GM21576 (cell line): ENCODE results near the gene AP2A2.
"Not testable (repeated sequence)": the region's sequence is repeated elsewhere in the genome, so short reads cannot be mapped to it uniquely, and the experiment has no call there.

Experiments used
- ATAC-seq: cut with Tn5 transposase; IDR thresholded peaks from one replicate; pipeline ENCODE4 v1.9.1; 2021; ENCODE audit warnings: mild to moderate bottlenecking, moderate library complexity; ENCODE audit not compliant: unreplicated experiment

Gene AP2A2

DNA sequence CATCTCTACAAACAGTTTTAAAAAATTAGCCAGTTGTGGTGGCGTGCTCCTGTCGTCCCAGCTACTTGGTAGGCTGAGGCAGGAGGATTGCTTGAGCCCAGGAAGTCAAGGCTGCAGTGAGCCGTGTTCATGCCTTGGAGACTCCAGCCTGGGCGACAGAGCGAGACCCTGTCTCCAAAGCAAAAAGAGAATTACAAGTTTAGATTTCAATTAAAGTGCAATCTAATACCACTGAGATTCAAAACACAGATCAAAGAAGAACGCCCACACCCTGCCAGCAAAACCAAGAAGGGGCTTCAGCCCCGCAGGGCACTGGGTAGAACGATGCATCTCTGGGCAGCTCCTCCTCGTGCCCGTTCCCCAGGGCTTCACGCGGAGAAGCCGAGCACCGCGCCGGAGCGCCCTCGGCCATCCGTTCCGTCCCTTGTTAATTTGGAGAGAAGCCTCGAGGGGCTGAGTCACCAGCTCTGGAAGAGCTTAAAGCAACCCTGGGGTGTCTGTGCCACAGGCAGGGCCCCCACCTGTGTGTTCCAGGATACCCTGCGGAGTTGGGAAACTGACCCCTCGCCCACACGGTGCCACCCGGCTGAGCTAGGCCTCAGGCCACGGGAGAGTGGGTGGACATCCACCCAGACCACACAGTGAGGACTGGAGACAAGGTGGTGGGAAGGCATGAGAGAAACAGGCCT is 47.0 kb downstream of the AP2A2 start:
- ATAC-seq, result no peak

DNA sequence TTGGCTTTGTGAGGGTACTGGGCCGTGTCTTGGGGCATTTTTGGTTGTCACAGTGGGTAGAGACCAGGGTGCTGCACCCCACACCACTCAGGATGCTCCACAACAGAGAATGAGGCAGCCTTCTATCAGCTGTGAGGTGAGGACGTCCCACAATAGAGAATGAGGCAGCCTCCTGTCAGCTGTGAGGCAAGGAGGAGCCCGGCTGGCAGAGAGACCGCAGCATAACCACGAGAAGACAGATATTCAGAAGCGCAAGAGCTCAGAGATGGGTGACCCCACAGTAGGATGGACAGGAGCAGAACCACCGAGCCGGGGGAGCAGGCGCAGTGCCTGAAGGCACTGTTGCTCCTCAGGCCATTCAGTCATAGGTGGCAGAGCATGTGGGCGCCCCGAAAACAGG is 47.6 kb downstream of the AP2A2 start:
- no peak for ATAC-seq

DNA sequence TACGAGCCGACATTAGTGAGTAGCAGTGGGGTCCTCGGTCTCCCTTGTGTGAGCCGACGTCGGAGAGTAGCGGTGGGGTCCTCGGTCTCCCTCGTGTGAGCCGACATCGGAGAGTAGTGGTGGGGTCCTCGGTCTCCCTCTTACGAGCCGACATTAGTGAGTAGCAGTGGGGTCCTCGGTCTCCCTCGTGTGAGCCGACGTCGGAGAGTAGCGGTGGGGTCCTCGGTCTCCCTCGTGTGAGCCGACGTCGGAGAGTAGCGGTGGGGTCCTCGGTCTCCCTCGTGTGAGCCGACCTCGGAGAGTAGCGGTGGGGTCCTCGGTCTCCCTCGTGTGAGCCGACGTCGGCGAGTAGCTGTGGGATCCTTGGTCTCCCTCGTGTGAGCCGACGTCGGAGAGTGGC is 49.7 kb downstream of the AP2A2 start:
- ATAC-seq, result not testable (repeated sequence)

DNA sequence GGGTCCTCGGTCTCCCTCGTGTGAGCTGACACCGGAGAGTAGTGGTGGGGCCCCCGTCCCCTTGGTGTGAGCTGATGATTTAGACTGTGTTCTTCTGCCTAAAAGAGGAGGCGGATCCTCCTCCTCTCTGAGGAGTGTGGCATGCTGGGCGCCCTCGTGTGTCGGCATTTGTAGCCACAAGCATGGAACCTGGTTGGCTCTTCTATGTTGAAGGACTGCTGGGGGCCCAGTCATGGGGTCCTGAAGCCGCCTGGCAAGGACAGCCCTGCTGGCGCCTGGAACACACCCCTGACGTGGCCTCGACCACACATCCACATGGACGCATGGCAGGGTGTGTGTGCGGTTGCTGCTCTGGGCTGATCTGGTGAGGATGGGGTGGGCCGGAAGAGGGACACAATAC is 50.2 kb downstream of the AP2A2 start:
- no peak for ATAC-seq

DNA sequence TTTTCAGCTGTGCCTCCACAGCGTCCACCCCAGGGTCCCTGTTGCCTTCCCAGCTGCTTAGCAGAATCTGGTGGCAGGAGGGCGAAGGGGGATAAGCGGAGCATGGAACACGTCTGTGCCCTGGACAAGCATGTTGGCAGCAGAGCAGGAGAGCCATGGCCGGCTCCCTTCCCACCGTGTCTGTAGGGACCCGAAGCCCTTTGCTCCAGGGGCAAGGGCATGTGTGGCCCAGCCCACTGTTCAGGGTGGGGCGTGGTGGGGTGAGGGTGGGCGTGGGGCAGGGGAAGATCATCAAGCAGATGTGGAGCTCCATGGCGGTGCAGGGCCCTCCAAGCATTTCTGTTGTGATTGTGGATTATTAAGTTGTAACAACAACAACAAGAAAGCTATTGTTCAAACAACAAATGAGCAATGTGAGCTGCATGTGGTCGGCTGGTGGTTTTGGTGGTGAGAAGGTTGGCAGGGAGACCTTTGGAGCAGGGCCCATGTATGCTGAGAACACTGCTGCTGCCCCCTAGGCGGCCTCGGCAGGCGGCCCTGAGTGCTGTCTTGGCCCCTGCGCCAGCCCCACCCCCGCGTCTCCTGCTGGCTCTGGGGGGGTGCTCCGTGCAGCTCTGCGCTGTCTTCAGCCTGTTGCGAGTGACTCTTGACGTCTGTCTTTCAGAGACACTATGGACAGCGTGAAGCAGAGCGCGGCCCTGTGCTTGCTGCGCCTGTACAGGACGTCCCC is 50.9 kb downstream of the AP2A2 start:
- no peak for ATAC-seq

DNA sequence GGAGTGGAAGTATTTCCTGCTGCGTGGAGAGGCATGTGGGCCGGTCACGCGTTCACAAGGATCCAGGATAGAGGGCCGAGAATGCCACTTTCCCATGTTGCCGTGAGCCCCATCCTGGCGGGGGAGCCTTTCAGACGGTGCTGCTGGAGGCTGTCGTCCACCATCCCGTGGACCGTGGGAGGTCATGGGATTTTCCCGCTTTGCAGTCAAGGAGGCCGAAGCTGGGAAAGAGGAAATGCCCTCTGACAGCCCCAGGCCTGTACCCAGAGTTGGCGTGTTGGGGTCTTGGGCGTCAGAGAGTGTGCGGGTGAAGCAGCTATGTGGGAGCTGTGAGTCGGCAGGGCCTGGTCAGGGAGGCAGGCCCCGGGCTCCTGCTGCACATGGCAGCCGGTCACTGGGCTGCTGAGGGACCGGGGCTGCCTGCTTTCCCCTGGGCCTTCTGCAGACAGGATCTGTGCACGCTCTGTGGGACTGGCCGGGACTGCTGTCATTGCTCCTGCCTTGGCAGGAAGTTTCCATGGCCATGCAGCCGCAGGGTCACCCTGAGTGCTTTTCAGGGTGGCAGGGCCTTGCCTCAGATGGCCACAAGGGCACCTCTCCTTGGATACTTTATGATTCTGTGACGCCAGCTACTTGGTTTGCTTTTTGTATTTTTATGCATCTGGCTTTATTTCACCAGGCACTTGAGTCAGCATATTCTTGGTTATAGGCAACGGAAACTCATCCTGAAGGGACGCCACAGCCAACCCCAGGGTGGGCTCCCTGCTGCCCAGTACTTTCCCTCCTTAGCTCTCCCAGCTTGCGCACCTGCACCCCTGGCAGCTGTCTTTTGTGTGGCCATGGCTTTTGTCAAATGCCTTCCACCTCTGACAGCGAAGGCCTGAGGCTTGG is 52.4 kb downstream of the AP2A2 start:
- no peak for ATAC-seq

DNA sequence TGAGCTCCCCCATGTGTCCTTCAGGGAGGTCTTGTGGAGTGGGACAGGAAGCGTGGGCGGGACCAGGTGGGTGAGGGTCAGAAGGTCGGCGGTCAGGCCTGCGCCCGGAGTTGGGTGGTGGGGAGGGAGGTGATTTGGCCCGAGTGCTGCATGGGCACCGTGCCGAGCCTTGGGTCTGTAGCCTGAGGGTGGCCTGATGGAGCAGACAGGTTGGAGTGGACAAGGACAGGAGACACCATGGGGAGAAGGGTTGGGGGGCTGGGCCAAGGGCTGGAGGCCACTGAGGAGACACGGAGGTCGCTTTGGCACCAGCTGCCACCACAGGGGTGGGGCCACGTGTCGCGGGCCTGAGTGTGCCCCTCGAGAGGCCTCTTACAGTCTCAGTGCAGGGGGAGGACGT is 53.1 kb downstream of the AP2A2 start:
- ATAC-seq, result no peak

DNA sequence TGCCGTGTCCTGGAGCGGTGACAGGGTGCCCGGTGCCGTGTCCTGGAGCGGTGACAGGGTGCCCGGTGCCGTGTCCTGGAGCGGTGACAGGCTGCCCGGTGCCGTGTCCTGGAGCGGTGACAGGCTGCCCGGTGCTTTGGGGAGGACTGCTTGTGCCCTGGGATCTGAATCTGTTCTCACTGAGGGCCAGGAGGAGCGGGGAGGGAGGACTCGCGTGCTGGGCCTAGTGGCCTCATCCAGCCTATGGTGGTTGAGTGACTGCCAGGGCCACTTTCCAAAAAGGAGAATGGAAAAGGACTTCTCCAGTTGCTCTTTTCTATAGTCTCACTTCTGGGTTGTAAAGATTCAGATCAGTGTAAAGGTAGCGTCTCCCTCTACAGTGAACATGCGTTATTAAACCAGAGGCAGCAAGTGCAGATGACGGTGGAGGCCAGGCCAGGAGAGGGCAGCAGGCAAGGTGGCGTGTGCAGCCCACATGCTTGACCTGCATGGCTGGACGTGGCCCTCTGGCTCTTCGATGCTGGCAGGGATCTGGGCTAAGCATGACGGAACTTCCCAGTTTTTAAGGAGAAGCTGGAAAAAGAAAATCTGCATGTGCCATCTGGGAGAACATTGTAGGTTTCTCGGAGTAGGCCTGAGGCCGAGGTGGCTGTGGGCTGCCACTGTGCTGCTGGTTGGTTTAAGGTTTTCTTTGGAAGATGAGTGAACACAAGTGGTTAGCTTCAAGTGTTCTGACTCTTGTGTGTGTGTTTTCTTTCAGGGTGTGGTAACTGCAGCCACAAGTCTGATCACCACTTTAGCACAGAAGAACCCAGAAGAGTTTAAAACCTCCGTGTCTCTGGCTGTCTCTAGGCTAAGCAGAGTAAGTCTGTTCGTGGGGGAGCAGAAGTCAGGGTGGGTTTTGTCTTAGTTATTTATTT is 55.0 kb downstream of the AP2A2 start:
- ATAC-seq, result no peak

DNA sequence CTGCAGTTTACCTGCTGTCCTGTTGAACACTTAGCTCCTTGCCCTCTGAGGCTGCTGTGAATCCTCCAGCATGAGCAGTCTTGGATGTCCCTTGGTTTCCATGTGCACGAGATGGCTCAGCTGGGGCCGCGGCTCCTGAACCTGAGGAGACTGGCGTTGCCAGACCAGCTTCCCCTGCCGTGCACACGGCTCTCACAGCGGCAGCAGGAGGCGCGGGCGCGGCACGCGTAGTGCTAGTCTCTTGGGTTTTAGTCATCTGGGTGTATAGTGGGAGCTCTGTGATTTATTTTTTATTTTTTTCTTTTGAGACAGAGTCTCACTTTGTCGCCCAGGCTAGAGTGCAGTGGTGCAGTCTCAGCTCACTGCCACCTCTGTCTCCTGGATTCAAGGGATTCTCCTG is 56.1 kb downstream of the AP2A2 start:
- ATAC-seq, result no peak

DNA sequence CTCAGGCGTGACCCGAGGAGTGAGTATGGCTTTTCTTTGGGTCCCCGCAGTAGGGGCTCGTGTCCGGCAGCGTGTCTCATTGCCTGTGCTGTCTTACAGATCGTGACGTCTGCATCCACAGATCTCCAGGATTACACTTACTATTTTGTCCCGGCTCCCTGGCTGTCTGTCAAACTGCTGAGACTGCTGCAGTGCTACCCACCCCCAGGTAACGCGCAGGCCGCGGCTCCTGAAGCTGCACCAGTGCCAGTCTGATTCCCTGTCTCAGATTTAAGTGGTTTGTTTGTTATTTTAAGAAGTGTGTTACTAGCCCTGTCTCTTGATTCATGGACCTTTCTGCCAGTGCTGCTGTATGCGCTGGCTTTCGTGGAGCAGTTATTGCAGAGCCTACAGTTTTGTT is 58.9 kb downstream of the AP2A2 start:
- no peak for ATAC-seq

DNA sequence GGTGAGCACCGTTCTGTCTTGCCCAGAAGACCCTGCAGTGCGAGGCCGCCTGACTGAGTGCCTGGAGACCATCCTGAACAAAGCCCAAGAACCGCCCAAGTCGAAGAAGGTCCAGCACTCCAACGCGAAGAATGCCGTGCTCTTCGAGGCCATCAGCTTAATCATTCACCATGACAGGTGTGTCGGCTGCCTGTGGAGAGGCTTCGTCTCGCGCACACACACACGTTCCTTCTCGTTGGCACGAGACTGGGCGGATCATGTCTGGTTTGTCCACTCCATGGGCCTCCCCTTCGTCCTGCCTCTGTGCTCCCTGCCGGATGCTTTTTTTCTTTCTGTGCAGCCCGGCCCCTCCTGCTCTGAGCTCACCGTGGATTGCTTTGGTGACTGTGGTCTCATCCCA is 59.7 kb downstream of the AP2A2 start:
- ATAC-seq, result no peak

DNA sequence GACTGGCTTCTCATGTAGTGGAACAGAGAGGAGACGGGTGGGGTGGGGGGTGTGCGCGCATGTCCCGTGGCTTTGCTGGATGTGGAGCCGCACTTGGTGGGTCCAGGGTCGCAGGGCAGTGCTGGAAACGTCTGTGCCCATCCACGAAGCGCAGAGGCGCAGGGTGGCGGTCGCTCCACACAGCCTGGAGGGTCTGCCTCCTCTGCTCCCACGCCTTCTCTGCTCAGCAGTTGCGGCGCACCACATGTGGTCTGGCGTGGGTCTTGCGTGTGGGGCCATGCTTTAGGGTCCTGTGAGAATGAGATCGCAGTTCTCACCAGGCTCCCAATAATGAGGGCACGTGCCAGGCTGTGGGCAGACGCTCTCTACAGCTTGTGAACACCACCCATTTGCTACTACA is 60.2 kb downstream of the AP2A2 start:
- ATAC-seq, result no peak

DNA sequence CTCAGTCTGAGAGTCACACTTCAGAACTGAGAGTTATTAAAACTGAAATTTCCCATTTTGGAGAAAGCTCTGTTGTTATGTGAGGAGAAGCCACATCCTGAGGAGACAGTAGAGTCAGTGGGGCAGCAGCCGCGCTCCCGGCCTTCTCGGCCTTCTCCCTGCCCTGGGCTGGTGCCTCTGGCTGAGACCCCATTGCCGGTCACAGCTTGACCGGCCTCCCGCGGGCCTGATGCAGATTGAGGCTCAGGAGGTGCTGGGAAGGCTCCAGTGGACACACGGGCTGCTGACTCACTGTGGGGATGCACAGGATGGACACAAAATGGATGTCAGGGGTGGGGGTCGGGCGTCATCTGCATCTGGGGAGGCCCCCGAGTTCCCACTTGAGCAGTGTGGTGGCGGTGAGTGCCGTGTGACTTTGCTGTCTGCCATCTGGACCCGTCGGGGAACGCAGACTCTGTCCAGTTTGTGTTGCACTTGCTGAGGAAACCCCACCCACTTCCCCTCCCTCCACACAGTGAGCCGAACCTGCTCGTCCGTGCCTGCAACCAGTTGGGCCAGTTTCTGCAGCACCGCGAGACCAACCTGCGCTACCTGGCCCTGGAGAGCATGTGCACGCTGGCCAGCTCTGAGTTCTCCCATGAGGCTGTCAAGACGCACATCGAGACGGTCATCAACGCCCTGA is 60.7 kb downstream of the AP2A2 start:
- ATAC-seq, result no peak

DNA sequence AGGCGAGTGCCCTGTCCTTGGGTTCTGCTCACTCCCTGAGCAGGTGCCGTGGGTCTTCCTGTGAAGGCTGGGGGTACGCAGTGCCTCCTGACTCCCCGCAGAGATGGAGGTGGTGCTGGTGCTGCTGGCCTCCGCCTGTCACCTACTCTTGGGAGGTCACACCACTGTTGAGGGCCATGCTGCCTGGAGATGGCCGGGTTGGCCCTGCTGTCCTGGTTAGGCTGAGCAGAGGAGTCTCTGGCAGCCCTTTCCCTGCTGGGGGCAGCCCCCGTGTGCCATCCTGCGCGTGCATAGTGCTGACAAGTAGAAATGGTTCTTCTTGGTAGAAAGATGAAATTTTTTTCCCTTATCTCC is 61.3 kb downstream of the AP2A2 start:
- ATAC-seq, result no peak

DNA sequence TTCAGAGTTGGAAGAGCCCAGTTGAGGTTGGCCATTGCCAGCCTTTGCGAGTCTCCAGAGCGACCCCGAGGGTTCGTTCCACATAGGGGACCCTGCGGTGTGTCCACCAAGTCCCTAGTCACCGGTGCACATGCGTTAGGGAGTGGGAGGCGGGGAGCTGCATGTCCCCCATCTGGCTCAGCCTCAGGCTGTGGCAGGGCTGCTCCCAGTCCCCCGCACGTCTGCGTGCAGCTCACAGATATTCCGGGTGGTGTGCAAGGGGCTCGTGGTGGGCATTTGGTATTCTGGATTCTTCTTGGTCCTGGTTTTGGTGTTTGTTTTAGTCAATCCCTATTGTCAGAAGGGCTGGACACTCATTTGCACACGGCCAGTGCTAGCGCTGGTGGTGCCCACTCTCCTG is 62.0 kb downstream of the AP2A2 start:
- no peak for ATAC-seq

DNA sequence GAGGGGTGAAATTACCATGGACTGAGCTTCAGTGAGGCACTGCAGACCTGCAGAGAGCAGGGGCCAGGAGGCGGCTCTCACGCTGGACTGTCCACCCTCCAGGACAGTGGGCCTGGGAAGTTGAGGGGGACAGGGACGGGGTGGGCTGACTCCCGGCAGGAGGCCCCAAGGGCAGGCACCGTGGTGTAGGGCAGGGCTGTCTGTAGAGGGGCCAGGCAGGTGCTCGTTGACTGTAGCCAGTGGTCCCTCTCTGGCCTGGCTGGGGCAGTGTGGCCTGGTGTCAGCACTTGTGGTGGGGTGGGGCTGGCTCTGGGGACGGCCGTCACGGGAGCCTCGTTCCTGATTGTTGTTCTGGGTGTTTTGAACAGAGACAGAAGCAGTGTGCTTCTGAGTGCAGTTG is 64.4 kb downstream of the AP2A2 start:
- ATAC-seq, result no peak

DNA sequence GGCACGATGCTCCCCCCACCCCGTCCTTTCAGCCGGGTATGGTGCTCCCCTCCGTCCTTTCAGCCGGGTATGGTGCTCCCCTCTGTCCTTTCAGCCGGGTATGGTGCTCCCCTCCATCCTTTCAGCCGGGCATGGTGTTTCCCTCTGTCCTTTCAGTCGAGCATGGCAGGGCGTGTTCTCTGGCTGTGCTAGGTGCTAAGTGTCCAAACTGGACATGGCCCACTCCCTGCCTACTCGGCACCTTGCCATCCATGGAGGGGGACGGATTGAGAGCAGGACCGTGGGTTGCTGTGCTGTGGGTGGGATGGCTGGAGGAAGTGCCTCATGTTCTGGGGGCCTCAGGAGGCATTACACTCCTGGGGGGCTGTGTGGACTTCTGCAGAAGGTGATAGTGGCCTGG is 65.4 kb downstream of the AP2A2 start:
- no peak for ATAC-seq

DNA sequence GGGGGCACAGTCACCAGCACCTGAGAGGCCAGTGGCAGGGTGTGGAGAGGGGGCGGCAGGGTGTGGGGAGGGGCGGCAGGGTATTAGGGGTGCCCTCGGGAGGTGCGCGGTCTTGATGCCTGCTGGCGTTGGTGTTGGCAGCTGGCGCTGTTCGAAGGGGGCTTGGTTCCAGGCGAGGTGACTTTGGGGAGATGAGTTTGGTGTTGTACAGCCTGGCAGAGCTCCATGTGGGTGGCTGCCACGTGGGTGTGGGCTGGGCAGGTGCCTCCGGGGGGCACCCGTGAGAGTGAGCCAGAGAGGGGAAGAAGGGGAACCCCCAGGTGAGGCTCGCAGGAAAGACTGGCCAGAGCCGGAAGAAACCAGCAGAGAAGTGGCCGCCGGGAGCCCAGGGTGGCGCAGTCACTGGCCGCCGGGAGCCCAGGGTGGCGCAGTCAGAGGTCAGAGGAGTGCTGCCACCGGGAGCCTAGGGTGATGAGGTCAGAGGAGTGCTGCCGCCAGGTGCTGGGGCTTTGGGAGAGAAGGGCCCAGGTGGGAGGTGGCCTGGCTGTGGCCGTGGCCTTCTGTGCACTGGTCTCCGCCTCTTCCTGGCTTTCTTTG is 66.1 kb downstream of the AP2A2 start:
- no peak for ATAC-seq

DNA sequence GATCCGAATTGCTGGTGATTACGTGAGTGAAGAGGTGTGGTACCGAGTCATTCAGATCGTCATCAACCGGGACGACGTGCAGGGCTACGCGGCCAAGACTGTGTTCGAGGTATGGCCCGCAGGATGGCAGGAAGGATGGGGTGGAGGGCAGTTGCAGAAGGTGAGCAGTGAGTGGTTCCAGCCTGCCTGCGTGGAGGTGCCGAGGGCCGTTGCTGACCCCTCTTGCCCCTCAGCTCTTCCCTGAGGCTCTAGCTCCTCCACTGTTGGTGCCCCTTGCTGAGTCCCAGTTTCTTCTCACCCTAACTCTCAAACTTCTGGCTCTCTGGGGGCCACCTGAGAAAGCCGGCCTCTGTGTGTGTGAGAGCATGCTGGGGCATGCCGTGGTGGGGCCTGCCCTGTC is 66.9 kb downstream of the AP2A2 start:
- no peak for ATAC-seq

DNA sequence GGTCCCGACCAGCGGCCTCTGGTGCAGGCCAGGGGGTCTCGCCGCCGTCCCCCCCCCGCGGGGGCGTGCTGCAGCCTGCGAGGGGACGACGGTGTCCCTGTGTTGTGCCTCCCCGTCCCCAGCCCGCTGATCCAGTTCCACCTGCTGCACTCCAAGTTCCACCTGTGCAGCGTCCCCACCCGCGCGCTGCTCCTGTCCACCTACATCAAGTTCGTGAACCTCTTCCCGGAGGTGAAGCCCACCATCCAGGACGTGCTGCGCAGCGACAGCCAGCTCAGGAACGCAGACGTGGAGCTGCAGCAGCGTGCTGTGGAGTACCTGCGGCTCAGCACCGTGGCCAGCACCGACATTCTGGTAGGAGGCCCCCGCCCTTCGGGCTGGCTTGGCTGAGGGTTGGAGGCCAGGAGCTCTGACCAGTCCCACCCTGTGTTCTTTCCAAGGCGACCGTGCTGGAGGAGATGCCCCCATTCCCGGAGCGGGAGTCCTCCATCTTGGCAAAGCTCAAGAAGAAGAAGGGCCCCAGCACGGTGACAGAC is 68.0 kb downstream of the AP2A2 start:
- no peak for ATAC-seq
